Fibroblast of mammary gland (primary cell): ENCODE results near the gene SPATA20.
A peak's percentile ranks its signal among the peaks of the same experiment; 100 is the strongest.

Source experiments
- DNase-seq: peaks from one replicate; pipeline ENCODE4 v3.0.0-alpha.2; 2010; ENCODE audit warnings: low read depth
- H3K4me3 ChIP-seq: 2 replicates; pipeline ENCODE4 v1.5.1; 2011; ENCODE audit warnings: low read depth, mild to moderate bottlenecking, low read length, moderate library complexity; ENCODE audit not compliant: control insufficient read depth
- TF ChIP-seq, protein P1 (sequence below): conservative IDR thresholded peaks from 2 replicates; pipeline ENCODE4 v1.5.1; 2011; ENCODE audit warnings: low read depth, low read length, inconsistent platforms; ENCODE audit not compliant: control insufficient read depth, insufficient read depth

SPATA20 gene

DNA sequence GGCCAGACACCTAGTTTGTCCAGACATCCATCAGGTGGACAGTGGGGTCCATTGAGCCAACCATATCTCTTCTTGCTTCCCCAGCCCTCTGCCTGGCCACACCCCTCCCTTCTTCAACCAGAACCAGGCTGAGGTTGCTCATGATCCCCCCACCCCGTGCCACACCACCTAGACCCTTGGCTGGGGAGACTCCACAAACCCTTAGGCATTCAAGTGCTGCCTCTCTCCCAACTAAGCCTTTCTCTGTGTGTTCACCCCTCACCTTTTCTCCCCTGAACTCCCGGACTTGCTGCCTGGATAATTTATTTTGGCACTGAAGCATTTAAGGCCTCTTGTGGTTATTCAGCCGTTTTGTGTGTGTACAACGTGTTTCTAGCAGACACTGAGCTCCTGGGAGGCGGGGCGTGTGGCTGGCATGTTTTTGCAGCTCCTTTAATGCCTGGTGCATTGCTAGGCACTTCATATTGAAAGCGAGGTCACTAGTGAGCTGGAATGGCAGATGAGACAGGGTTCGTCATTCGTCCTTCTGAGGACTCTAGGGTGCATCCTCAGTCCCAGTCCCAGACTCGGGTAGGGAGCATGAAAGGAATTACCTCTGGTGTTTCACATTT lies 42.2 kb downstream of the SPATA20 start:
- no peak for DNase-seq
- TF ChIP-seq, protein P1, sequence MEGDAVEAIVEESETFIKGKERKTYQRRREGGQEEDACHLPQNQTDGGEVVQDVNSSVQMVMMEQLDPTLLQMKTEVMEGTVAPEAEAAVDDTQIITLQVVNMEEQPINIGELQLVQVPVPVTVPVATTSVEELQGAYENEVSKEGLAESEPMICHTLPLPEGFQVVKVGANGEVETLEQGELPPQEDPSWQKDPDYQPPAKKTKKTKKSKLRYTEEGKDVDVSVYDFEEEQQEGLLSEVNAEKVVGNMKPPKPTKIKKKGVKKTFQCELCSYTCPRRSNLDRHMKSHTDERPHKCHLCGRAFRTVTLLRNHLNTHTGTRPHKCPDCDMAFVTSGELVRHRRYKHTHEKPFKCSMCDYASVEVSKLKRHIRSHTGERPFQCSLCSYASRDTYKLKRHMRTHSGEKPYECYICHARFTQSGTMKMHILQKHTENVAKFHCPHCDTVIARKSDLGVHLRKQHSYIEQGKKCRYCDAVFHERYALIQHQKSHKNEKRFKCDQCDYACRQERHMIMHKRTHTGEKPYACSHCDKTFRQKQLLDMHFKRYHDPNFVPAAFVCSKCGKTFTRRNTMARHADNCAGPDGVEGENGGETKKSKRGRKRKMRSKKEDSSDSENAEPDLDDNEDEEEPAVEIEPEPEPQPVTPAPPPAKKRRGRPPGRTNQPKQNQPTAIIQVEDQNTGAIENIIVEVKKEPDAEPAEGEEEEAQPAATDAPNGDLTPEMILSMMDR: no peak
- no peak overlapping the region for H3K4me3 ChIP-seq

DNA sequence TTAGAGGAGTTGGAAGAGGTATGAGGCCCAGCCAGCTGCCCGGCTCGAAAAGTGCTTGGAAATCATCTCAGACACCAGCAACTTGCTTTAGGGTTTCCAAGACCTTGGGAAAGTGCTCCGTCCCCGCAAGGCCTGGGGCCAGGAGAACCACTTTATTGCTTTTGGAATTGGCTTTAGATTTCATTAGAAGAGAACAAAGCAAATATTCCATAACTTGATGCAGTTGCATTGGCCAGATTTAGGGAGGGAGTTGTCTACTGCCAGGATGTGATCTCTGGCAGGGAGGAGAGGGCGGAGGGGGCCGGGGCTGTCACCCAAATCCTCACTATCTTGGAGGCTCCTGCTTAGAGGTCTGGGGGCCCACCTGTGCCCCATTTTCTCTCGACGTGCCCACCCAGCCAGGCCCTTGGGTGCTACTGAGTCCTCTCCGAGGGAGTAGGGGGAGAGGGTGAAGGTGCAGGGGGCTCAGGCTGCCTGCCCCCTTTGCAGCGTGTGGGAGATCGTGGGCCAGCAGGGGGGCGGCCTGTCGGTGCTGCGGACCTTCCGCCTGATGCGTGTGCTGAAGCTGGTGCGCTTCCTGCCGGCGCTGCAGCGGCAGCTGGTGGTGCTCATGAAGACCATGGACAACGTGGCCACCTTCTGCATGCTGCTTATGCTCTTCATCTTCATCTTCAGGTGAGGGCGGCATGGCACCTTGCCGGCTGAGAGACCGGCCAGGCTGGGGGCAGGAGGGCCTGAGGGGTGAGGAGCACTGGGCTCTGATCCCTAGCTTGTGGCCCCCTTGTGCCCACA lies 44.2 kb downstream of the SPATA20 start:
- TF ChIP-seq, protein P1: no peak
- no peak overlapping the region for H3K4me3 ChIP-seq
- no peak for DNase-seq

GRCh38 chr17:50593321-50593720 lies 46.3 kb downstream of the SPATA20 start:
- no peak for DNase-seq
- TF ChIP-seq, protein P1: no peak
- H3K4me3 ChIP-seq: no peak overlapping the region

DNA sequence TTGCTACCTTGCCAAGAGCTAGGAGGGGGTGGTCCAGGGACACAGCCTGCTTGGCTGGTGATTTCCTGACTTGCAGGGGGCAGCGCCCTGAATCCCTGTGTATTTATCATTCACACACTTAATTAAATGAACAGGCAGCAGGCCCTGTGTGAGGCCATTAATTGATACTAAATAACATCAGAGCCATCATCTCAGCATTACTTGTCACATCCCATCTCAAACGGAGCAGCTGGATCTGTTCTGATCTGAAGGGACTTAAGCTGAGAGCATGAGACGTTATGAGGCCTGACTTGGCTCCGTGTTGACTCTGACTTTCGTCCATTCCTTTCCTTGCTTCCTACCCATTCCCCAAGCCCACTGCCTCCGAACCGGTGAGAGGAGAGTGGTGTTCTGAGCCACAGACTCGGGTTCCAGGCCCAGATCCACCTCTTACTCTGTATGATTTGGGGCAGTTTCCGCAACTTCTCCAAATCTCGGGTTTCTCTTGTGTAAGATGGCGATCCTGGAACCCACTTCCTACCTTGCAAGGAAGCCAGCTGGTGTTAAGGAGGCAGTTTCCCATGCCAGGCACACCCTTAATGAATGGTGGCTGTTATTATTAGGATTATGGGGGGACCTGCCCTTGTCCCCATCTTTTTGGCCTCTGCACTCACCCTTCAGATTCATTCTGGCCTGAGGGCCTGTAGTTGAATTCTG lies 47.3 kb downstream of the SPATA20 start:
- no peak overlapping the region for H3K4me3 ChIP-seq
- TF ChIP-seq, protein P1: no peak
- DNase-seq: no peak

GRCh38 chr17:50594892-50595291 lies 47.9 kb downstream of the SPATA20 start:
- no peak for DNase-seq
- H3K4me3 ChIP-seq: no peak overlapping the region
- TF ChIP-seq, protein P1: no peak

- TF ChIP-seq, protein P1: peak; percentile 15
- no peak overlapping the region for H3K4me3 ChIP-seq
- DNase-seq: no peak
Measured at GRCh38 chr17:50596191-50597037, 49.4 kb downstream of the SPATA20 start.
